HG03064 (cell line): ENCODE results near the gene LRRN2.
"Not testable (repeated sequence)": the region's sequence is repeated elsewhere in the genome, so short reads cannot be mapped to it uniquely, and the experiment has no call there.

ENCODE experiments used
- ATAC-seq: cut with Tn5 transposase; IDR thresholded peaks from one replicate; pipeline ENCODE4 v1.9.1; 2021; ENCODE audit warnings: low read depth; ENCODE audit not compliant: unreplicated experiment

The LRRN2 gene

GRCh38 chr1:204692841-204693356, 7.4 kb upstream of the LRRN2 start:
- ATAC-seq, result no peak

- ATAC-seq, result no peak
These were observed 6.8 kb upstream of the LRRN2 start for GRCh38 chr1:204692325-204692840.

- ATAC-seq, result not testable (repeated sequence)
These were observed 5.8 kb upstream of the LRRN2 start for GRCh38 chr1:204691328-204691730.

GRCh38 chr1:204688776-204689175, 3.2 kb upstream of the LRRN2 start:
- no peak for ATAC-seq

GRCh38 chr1:204688007-204688406, 2.5 kb upstream of the LRRN2 start:
- ATAC-seq, result no peak

- no peak for ATAC-seq
These were observed 835 bp downstream of the LRRN2 start for GRCh38 chr1:204684571-204685235.

GRCh38 chr1:204684206-204684570, 1.4 kb downstream of the LRRN2 start:
- ATAC-seq, result no peak

- no peak for ATAC-seq
These were observed 2.0 kb downstream of the LRRN2 start for GRCh38 chr1:204683284-204684205.

- no peak for ATAC-seq
These were observed 5.1 kb downstream of the LRRN2 start for GRCh38 chr1:204680461-204680860.

GRCh38 chr1:204680051-204680450, 5.5 kb downstream of the LRRN2 start:
- ATAC-seq, result no peak

GRCh38 chr1:204678721-204679475, 6.6 kb downstream of the LRRN2 start:
- no peak for ATAC-seq

- ATAC-seq, result no peak
These were observed 7.7 kb downstream of the LRRN2 start for GRCh38 chr1:204677864-204678263.

- no peak for ATAC-seq
These were observed 9.5 kb downstream of the LRRN2 start for GRCh38 chr1:204676043-204676442.

- ATAC-seq, result no peak
These were observed 11.5 kb downstream of the LRRN2 start for GRCh38 chr1:204673909-204674649.

- no peak for ATAC-seq
These were observed 12.3 kb downstream of the LRRN2 start for GRCh38 chr1:204673209-204673608.

GRCh38 chr1:204672482-204673121, 12.9 kb downstream of the LRRN2 start:
- ATAC-seq, result no peak

- no peak for ATAC-seq
These were observed 13.5 kb downstream of the LRRN2 start for GRCh38 chr1:204672069-204672468.

- no peak for ATAC-seq
These were observed 15.2 kb downstream of the LRRN2 start for GRCh38 chr1:204670152-204670927.

GRCh38 chr1:204669579-204669978, 16.0 kb downstream of the LRRN2 start:
- ATAC-seq, result no peak
